NCI-H526 treated with DMSO at 0.1 percent for 48 hours (cell line): ENCODE results near the gene MARK3.

Source experiments
- DNase-seq: peaks from one replicate; lab custom pipeline; 2025; lab: John Stamatoyannopoulos, UW

MARK3 gene

DNA sequence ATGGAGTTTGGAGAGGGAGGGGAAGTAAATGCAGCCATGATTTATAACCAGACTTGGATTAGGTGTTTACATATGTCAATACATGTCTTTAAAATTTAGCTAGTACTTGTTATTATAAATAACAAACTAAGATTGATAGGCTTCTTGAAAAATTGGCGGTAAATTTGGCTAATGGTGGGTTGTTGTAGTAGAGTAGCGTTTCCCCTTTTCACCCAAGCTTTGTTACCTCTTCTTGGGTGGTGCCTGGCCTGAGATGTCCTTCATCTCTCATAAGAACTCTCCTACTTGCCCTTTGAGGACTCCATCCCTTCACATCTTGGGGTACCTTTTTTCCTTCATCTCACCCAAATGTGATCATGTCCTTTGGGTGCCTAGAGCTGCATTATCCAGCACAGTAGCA lies 11.2 kb downstream of the MARK3 start:
- DNase-seq: no peak

DNA sequence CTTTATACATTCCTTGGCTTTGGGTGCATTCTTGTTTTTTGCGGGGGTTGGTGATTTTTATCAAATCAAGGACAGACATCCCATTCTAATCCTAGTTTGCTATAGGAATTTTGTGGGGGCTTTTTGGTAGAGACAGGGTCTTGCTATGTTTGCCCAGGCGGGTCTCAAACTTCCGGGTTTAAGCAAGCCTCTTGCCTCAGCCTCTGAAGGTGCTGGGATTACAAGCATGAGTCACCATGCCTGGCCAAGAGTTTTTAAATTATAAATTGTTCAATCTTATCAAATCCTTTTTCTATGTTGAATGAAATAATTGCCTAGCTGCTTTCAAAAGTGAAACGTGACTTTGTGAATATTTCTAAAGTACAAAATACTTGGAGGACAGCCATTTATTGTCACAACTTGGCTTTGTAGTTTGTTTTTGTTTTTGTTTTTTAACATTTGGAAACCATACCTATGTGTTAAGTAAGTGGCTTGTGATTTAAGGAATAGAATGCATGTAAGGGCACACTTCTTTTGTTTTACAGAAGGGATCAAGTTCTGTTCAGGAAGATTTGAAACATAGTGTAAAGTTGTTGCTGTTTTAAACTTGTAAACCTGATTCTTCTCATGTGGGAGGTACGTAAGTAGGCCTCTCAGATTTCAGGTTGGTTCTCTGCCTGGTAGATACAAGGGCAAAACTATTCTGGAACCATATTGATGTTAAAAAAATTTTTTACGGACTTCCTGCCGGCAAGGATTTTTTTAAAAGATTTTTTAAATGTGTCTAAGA lies 13.4 kb downstream of the MARK3 start:
- no peak for DNase-seq

DNA sequence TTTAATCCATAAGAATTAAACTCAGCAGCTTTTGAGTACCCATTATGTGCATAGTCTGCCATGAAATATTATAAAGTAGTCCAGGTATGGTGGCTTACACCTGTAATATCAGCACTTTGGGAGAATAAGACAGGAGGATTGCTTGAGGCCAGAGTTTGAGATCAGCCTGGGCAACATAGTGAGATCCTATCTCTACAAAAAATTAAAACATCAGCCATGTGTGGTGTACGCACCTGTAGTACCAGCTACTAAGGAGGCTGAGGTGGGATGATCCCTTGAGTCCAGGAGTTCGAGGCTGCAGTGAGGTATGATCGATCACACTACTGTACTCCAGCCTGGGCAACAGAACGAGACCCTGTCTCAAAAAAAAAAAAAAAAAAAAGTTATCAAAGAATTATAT lies 15.3 kb downstream of the MARK3 start:
- DNase-seq: no peak

- DNase-seq: no peak
Measured at GRCh38 chr14:103401223-103402214, 16.3 kb downstream of the MARK3 start.

DNA sequence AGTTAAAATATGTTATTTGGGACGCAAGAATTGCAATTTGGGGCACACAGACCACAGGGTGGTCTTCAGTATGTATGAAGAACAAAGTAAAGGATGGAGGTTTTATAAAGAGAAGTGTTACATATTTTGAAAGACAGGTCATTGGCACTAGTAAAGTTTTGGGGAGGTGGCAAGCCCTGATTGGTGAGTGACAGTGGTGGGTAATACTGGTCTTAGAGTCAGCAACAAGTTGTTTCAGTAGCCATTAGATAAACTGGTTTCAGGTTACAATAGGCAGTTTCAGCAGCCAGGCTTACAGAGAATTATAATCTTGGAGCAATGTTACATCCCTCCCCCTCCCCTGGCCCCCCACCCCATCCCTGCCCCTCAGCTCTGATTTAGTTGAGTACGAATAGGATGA lies 17.5 kb downstream of the MARK3 start:
- no peak for DNase-seq

DNA sequence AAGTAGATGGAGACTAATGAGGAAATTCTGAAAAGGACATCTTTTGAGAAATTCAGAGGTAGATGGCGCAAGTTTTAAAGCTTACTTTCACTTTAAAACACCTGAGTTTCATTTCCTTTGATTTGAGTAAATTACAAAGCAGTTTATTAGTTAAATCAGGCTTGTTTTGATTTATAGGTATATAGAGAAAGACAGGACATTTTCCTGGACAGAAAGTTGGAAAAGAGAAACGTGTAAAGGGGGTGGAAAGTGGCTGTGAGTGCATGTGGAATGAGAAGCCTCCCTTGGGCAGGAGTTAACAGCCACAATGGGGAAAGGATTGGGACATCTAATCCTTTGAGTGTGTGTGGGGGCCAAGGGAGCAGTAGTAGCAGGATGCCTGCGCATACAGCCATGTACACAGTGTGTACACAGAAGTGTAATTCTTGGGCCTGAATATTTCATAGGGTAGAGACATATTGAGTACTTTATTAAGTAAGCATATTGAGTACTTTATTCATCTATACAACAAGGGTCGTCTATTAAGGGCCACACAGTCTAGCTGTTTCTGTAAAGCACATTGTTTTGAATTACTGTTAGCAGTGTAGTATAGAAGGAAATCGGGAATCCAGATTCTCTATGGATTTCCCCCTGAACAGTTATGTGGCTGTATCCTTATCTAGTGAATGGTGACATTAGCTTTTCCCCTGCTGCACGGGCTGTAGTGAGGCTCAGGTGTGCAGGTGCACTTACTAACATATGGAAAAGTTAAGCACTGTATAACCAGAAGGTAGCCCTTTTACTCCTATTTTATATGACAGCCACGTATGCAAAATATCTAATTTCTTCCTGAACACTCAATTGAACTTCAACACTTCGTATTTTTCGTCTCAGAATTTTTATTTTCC lies 19.1 kb downstream of the MARK3 start:
- no peak for DNase-seq

- DNase-seq: no peak
Measured at GRCh38 chr14:103404920-103405319, 19.7 kb downstream of the MARK3 start.

DNA sequence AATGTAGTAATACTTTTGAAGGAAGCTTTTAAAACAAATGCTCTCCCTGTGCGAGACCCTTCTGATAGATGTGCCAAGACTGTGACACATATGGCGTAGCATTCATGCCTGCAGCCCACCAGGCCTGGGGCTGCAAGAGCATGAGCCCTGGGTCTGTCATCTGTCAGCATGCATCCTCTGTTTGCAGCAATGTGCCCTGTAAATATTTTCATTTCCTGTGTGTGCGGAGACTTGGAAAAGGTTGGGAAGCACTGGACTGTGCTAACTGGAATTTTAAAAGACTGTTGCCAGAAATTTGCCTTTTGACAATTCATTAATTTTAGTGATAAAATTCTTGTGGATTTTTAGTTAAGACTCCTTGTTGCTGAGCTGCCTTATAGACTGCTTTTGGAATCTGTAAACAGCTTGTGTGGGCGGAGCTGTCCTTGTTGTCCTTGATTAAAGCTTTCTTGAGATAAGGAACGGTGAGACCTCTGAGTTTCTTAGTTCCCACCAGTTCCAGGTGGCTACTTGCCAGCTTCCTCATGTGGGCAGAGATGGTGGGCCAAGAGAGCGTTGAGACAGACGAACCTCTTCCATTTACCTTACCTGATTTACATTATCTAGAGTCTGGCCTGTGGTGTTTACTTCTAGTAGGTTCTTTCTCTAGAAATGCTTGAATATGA lies 23.4 kb downstream of the MARK3 start:
- DNase-seq: no peak

DNA sequence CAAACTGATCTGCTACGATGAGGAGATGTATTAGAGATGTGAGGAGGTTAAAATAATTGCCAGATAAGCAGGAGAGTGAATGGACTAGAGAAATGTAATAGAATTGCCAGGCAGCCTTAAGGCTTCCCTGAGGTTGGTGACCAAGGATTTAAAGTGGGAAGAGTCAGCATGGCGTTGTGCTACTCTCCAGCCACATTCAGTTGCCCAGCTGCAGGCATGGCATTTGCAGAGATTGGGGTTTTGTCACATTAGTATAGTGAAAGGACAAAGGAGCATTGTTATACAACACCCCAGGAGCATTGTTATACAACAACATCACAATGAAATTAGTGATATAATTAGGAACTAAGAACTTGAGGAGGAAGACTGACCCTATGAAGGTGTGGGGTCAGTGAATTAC lies 31.7 kb downstream of the MARK3 start:
- no peak for DNase-seq

- DNase-seq: no peak
Measured at GRCh38 chr14:103418481-103418818, 33.2 kb downstream of the MARK3 start.

DNA sequence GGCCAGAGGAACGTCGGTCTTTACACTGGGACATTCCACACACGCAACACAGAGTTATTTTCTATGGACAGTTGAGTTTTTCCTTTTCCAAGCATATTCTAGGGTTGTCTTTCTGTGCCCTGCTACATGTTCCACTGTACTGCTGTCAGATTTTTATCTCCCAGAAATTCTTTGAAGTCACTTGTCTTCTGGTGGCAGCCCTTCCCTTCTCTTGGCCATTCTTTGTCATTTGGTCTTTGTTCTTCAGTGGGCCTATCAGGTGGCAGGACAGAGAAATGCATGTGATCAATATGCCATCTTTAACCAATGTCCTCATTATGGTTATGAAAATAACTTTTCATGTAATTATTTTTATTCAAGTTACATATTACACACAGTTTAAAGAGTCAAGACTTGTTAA lies 36.3 kb downstream of the MARK3 start:
- no peak for DNase-seq

DNA sequence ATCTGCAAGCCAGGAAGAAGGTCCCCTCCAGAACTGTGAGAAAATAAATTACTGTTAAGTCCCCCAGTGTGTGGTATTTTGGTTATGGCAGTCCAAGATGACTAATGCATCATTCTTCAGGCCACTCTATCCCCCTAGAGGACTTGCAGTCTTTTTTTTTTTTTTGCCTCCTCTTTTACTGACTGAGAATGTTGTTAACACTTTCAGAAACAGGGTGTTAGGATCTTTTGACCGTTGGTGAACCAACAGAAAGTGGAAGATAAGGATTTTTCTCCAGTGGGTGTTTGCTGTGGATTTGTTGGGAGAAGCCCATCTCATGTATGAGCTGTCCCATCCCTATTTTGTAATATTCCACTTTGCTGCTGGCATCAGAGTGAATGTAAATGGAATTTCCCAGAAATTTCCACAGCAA lies 37.8 kb downstream of the MARK3 start:
- DNase-seq: no peak

GRCh38 chr14:103427485-103428443 lies 42.5 kb downstream of the MARK3 start:
- no peak for DNase-seq

GRCh38 chr14:103428723-103429556 lies 43.7 kb downstream of the MARK3 start:
- no peak for DNase-seq

DNA sequence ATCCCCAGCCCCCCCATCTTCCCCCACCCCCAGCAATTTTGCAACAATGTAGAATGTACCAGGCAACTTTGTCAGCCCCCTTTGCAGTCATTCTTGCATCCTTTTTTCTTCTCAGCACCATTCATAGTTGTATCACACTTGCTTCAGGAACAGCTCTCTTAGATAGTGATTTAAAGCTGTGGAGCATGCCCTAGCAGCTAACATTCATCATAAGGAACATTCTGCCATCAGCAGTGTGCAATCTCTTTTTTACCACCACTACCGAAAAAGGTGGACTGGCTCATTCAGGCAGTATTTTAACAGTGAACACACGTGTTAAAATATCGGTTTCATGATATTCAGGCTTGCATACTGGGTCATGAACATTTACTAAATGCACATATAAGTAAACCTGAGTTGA lies 45.1 kb downstream of the MARK3 start:
- no peak for DNase-seq

DNA sequence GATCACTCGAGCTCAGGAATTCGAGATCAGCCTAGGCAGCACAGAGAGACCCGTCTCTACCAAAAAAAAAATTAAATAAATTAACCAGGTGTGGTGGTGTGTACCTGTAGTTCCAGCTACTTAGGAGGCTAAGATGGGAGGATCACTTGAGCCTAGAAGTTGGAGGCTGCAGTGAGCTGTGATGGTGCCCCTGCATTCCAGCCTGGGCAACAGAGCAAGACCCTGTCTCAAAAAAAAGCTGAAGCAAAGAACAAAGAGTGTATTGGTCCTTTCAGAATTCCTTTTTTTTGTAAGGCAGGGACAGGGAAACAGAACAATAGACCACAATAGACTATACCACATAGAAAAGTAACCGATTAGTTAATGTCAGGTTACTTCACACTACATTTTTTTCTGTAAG lies 47.4 kb downstream of the MARK3 start:
- no peak for DNase-seq

DNA sequence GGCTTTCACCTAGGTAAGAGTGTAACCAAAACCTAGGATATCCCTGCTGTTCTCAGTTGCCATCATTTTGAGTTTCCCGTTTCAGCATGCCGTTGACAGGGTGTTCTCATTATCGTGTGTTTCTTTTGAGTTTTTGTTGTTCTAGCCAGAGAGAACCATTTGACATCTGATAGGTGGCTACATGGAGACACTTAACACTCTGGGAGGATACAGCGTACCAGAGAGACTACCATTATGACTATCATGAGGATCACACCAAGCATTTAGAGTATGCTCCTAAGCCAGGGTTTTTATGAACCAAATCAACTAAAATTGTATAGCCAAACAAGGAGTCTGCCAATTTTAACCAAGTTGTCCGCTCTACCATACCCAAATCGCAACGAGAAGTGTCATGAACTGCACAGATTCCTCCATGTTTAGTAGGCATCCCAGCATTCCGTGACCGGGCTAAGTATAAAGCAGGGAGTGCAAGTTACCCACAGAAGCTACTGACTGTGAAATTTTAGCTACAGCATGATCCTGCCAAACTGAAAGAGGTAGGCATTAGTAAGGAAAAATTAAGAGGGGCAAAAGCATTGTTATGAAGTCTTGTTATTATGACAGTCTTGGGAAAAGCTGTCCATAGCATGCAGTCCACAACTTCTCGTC lies 48.8 kb downstream of the MARK3 start:
- no peak for DNase-seq

GRCh38 chr14:103434868-103435442 lies 49.7 kb downstream of the MARK3 start:
- DNase-seq: no peak

- no peak for DNase-seq
Measured at GRCh38 chr14:103436533-103436932, 51.3 kb downstream of the MARK3 start.
